Pancreas (tissue), 10 donors: Measurements from ENCODE around the gene EML6. TPM values are rescaled to one million over a fixed set of nuclear protein-coding genes. Genes with fewer than 3 reads are reported as not detected.
"Not testable (repeated sequence)": the region's sequence is repeated elsewhere in the genome, so short reads cannot be mapped to it uniquely, and the experiment has no call there.

ENCODE experiments used
- ATAC-seq, 4 donors: fragments of 200-7000 bp; cut with Tn5 transposase; one replicate each; pipeline versions ENCODE4 v1.8.0 to v1.9.1; 2020; ENCODE audit warnings: mild to moderate bottlenecking in 4 of 4, moderate library complexity in 4 of 4
- DNase-seq, 6 donors: peaks; one replicate each; pipeline ENCODE4 v3.0.0-alpha.2; 2020
- FAIRE-seq: peaks from 2 replicates; lab custom pipeline; 2012; peaks lifted over from hg19 to GRCh38; lab: Jason Lieb, UNC
- H3K27ac ChIP-seq, 4 donors: fragments of 200-600 bp; sonication (generic); 1 replicate in 3 of 4; 2 replicates in 1 of 4; pipeline versions ENCODE4 v1.5.0 to v1.8.0; 2020
- H3K27me3 ChIP-seq, 4 donors: fragments of 200-600 bp; one replicate each; pipeline ENCODE4 v1.8.0; 2021
- H3K36me3 ChIP-seq, 3 donors: fragments of 200-600 bp; sonication (generic) in 1 of 3; one replicate each; pipeline versions ENCODE4 v1.5.0 to v1.8.0; 2020 to 2021
- H3K4me1 ChIP-seq, 3 donors: fragments of 200-600 bp; one replicate each; pipeline ENCODE4 v1.8.0; 2021
- H3K4me3 ChIP-seq, 4 donors: fragments of 200-600 bp; sonication (generic) in 2 of 4; one replicate each; pipeline versions ENCODE4 v1.5.0 to v1.8.0; 2020 to 2021
- H3K9me3 ChIP-seq, 4 donors: fragments of 200-600 bp; one replicate each; pipeline ENCODE4 v1.8.0; 2021
- WGBS, 2 donors: extraction: QIAGEN DNeasy Blood & Tissue Kit; methylation state at CpG; one replicate each; pipeline ENCODE4 v1.1.7; 2013; 5-methylcytosine and 5-hydroxymethylcytosine counted together
- intact Hi-C, 3 donors: fragments of 100-400 bp; cut with DNase I; formaldehyde crosslinking; loops; one replicate each; pipeline versions ENCODE4 v1.11.1 to v1.14.2; 2022
- polyA plus RNA-seq, 2 donors: library from polyadenylated mRNA; stranded (reverse); fragments of 200-250 nt; gene quantifications; one replicate each; pipeline ENCODE4 v1.2.3, GENCODE V29; 2013
- total RNA-seq, 6 donors: library from RNA; stranded (reverse); fragmentation: NEBNext Ultra II Directional in 4 of 6; extraction: Animal tissue kit (Norgen Biotek cat#: 25700) in 4 of 6; gene quantifications; one replicate each; pipeline versions ENCODE4 v1.2.1 to v1.2.4, GENCODE V29; 2021 to 2023
- TF ChIP-seq, protein P1 (sequence below), 4 donors: fragments of 200-600 bp; sonication (generic) in 3 of 4; IDR thresholded peaks; one replicate each; pipeline versions ENCODE4 v1.5.0 to v1.8.0; 2021; ENCODE audit warnings: antibody characterized with exemption in 4 of 4
- donor health status: healthy with polysubstance abuse.
- donor health status: DM: no; HTN: no; CAD: no; lungs with moderate emphysema.
- donor health status: DM: no; HTN: no; CAD: no.
- donor health status: control.
- donor health status: control.
- donor health status: Bipolar disorder and iron deficiency.
- donor health status: DM: yes; HTN: yes; CAD: no.
- donor health status: DM: no; HTN: no; CAD: no.
- donor health status: DM: no; HTN: no; CAD: no.
- donor health status: DM: yes; HTN: yes; CAD: no.

EML6 gene
- total and polyA plus RNA-seq, 8 donors: 1.2 to 4.9 (median 2.2) TPM

DNA sequence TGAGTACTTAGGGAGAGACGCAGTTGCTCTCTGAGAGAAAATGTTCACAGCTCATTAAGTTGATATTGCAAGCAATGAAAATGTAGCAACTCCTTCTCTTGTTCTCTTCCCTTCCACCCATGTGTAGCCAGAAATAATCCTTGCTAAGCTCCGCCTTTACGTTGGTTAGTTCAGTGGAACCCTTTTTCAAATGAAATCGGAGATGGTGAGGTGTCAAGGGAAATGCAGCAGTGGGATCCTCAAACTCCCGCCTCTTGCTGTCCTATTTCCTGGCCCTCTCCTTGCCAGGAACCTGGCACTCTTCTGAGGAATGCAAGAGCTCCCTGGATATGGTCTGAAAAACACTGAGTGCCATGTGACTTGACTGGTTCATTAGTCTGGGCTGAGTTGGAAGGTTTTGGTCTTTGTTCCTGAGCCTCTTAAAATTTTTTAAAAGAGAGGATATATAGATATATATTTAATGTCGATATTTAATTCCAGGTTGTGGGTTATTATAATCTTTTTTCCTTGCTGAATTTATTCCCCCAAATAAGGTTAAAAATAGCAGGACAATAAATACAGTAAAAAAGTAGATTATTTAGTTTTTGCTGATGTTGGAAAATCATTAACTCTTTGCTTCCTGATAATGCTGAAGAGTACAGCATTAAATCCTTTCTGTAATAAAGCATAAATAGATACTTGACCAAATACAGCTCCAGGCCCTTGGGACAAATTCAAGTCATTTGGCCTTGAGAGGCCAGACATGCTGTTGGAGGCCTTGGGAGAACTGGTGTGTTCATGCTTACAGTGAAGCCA is 116.2 kb downstream of the EML6 start:
- 85 to 90% methylated on average over 6 of the region's 6 CpGs for WGBS, 2 donors
- TF ChIP-seq, protein P1, sequence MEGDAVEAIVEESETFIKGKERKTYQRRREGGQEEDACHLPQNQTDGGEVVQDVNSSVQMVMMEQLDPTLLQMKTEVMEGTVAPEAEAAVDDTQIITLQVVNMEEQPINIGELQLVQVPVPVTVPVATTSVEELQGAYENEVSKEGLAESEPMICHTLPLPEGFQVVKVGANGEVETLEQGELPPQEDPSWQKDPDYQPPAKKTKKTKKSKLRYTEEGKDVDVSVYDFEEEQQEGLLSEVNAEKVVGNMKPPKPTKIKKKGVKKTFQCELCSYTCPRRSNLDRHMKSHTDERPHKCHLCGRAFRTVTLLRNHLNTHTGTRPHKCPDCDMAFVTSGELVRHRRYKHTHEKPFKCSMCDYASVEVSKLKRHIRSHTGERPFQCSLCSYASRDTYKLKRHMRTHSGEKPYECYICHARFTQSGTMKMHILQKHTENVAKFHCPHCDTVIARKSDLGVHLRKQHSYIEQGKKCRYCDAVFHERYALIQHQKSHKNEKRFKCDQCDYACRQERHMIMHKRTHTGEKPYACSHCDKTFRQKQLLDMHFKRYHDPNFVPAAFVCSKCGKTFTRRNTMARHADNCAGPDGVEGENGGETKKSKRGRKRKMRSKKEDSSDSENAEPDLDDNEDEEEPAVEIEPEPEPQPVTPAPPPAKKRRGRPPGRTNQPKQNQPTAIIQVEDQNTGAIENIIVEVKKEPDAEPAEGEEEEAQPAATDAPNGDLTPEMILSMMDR (IDR thresholded peaks at IDR 0.05): no peak
- DNase-seq: no peak
- H3K36me3 ChIP-seq: no peaks in the 10 kb centered on the region
- no peaks in the 10 kb centered on the region for H3K9me3 ChIP-seq
- FAIRE-seq: no peak
- no peak overlapping the region for H3K4me3 ChIP-seq
- ATAC-seq: no peak
- no peaks in the 10 kb centered on the region for H3K27me3 ChIP-seq
- no peak overlapping the region for H3K27ac ChIP-seq
- intact Hi-C loops: no loop called here
- H3K4me1 ChIP-seq: no peaks in the 10 kb centered on the region

DNA sequence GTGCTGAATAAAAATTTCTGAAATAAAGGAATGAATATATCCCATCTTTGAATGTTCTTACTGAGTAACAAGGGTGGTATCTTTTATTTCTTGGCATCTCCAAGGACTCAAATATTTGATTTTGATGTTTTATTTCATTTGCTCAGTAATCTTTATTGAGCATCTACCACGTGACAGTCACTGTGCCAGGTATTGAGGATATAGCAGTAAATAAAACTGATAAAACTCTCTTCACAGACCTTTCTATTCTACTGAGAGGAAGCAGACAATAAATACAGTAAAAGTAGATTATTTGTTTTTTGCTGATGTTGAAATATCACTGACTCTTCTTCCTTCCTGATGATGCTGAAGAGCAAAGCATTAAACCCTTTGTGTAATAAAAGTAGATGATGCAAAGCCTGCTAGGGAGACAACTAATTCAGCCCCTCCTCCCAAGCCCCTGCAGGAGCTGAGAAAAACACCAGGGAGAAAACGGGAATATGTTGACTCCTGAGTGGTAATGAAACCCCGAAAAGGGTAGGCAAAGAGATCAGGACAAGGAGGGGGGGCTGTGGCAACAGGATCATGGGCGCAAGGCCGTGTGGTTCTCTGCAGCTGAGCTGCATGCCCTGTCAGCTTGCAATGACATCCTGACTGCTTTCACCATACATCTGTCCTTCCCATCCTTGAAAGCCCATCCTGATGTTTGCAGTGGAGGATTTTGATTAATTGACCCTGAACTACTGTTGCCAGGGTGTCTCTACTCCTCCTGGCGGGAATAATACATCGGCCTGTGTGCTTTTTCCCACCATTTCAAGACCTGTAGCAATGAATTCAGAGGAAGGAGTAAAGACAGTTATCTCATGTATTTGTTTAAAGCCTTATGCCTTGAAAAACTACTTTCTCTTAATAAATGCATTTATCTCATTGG is 117.4 kb downstream of the EML6 start:
- 73 to 74% methylated on average over 7 of the region's 7 CpGs for WGBS, 2 donors
- Histone ChIP-seq H3K4me1 (no peaks in the 10 kb centered on the region), H3K9me3 (no peaks in the 10 kb centered on the region), H3K27ac (no peak overlapping the region), H3K36me3 (no peaks in the 10 kb centered on the region), H3K4me3 (no peak overlapping the region), H3K27me3 (no peaks in the 10 kb centered on the region)
- intact Hi-C loops: no loop called here
- FAIRE-seq (no peak), ATAC-seq (peak in 1 of 4 donors; percentile 9), DNase-seq (no peak)
- TF ChIP-seq, protein P1 (IDR thresholded peaks at IDR 0.05): no peak

DNA sequence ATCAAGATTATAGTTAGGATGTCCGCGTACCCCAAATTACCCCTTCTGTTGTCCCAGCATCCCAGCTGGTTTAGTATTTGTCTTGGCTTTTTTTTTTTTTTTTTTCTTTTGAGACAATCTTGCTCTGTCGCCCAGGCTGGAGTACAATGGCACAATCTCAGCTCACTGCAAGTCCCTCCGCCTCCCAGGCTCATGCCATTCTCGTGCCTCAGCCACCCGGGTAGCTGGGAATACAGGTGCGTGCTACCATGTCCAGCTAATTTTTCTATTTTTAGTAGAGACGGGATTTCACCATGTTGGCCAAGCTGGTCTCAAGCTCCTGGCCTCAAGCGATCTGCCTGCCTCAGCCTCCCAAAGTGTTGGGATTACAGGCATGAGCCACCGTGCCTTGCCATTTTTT is 118.0 kb downstream of the EML6 start:
- H3K9me3 ChIP-seq, H3K4me1 ChIP-seq, FAIRE-seq, H3K36me3 ChIP-seq, H3K27me3 ChIP-seq, H3K27ac ChIP-seq, intact Hi-C loops, H3K4me3 ChIP-seq, DNase-seq, ATAC-seq: not testable (repeated sequence)
- 88 to 94% methylated on average over 10 of the region's 10 CpGs for WGBS, 2 donors

- Histone ChIP-seq H3K27ac (no peak overlapping the region), H3K4me1 (no peaks in the 10 kb centered on the region), H3K27me3 (no peaks in the 10 kb centered on the region), H3K4me3 (no peak overlapping the region), H3K36me3 (no peaks in the 10 kb centered on the region), H3K9me3 (no peaks in the 10 kb centered on the region)
- no peak for ATAC-seq
- TF ChIP-seq, protein P1 (IDR thresholded peaks at IDR 0.05): no peak
- WGBS, 2 donors: 78 to 84% methylated on average over 5 of the region's 5 CpGs
- DNase-seq: no peak
- intact Hi-C loops: no loop called here
- FAIRE-seq: no peak
Observed at GRCh38 chr2:54845094-54845493, 121.6 kb downstream of the EML6 start.

GRCh38 chr2:54845514-54845913 is 122.1 kb downstream of the EML6 start:
- Histone ChIP-seq H3K36me3 (no peaks in the 10 kb centered on the region), H3K4me3 (no peak overlapping the region), H3K9me3 (no peaks in the 10 kb centered on the region), H3K4me1 (no peaks in the 10 kb centered on the region), H3K27me3 (no peaks in the 10 kb centered on the region), H3K27ac (no peak overlapping the region)
- TF ChIP-seq, protein P1 (IDR thresholded peaks at IDR 0.05): no peak
- DNase-seq (no peak), ATAC-seq (peak in 2 of 4 donors; percentile 50 to 60), FAIRE-seq (no peak)
- intact Hi-C loops: no loop called here
- WGBS, 2 donors: 57 to 68% methylated on average over 2 of the region's 2 CpGs
